HG02571 (cell line): ENCODE measurements around the gene SPRN.
"Not testable (repeated sequence)": the region's sequence is repeated elsewhere in the genome, so short reads cannot be mapped to it uniquely, and the experiment has no call there.

Experiments
- ATAC-seq: cut with Tn5 transposase; IDR thresholded peaks from one replicate; pipeline ENCODE4 v1.9.1; 2021; ENCODE audit warnings: mild to moderate bottlenecking, moderate library complexity; ENCODE audit not compliant: unreplicated experiment

Gene SPRN

DNA sequence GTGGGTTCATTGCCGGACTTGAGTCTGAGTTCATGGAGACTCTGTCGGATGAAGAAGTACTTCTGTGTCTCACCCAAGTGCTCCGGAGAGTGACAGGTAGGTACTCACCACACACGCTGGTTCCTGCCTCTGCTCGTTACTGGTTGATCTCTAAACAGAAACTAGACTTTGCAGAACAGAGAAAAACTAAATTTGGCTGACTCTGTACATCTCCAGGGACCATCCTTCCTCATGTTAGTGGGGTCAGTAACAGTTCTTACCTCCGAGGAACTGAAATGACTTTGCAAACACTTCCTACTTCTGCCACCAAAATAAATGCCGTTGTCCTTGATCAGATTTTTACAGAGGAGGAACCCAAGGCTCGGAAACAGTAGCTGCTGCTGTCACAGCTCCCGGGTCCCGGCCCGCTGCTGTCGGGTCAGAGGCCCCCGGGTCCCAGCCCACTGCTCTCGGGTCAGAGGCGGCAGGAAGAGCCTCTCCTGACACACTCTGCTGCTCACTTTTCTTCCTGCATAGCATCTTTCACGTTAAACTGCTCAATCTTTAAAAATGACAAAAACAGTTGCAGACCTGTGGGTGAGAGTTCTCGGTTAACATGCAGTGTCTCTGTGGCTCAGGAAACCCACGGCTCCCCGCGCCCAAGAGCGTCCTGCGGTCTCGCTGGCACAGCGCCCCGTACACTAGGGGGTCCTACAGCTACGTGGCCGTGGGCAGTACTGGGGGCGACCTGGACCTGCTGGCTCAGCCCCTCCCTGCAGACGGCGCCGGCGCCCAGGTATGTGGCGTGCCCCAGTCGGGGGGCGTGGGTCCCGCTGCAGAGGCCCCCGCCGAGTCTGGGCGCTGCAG, 35.2 kb downstream of the SPRN start:
- ATAC-seq, result peak; percentile 80

DNA sequence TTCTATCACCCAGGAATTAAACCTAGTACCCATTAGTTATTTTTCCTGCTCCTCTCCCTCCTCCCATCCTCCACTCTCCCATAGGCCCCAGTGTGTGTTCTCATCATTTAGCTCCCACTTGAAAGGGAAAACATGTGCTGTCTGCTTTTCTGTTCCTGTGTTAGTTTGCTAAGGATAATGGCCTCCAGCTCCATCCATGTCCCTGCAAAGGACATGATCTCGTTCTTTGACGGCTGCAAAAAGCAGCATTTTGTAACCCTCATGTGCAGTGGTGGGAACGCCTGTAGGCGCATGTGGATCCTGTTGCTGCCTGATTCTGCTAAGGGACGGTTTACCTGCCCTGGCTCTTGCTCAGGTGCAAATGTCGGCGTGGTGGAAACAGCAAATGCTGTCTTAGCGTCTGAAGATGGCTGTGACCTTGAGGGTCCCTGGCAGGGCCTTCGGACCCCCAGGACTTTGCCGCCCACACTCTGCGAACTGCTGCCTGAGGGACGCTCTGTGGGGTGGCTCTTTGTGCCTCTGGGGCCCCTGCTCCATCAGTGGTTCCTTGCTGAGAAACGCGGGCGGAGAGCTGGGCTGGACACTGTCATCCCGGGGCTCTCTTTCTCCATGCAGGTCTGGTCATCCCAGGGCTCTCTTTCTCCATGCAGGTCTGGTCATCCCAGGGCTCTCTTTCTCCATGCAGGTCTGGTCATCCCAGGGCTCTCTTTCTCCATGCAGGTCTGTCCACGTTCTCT, 36.0 kb downstream of the SPRN start:
- ATAC-seq, result peak; percentile 9

DNA sequence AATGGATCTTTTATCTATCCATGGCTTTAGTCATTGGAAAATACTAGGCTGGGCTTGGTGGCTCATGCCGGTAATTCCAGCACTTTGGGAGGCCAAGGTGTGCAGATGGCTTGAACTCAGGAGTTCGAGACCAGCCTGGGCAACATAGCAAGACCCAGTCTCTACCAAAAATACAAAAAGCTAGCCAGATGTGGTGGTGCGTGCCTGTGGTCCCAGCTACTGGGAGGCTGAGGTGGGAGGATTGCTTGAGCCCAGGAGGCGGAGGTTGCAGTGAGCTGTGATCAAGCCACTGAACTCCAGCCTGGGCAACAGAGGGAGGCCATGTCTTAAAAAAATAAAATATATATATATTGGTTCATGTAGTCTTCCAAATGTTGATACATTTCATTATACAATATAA, 37.5 kb downstream of the SPRN start:
- ATAC-seq, result not testable (repeated sequence)

DNA sequence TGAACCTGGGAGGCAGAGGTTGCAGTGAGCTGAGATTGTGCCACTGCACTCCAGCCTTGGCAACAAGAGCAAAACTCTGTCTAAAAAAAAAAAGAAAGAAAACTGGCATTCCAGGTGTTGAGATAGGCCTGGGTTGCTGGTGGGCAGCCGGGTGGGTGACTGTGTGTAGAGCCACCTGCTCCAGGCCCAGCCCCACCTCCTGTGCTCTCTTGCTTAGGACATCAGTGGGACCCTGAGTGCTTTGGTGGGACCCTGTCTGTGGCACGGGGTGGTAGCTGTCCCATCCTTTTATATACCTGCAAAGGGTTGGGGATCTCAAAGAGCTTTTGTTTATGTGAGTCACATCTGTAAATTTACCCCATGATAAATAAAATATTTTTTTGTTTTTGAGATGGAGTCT, 39.2 kb downstream of the SPRN start:
- ATAC-seq, result no peak

DNA sequence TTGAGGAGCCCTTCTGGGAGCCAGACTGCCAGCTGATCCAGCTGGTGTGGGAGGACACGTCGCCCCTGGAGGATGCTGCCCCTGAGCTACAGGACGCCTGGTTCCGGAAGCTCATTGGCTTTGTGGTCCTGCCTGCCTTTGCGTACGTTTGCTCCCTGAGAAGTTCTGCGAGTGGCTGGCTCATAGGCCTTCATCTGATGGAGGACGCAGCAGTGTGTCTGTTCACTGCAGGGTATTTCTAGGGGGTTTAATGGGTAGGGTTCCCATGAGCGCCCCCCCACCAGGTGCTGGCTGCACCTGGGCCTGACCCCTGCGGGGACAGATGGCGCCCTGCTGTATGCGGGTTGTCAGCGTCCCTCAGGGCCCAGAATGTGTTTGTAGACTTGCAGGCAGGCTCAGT, 40.4 kb downstream of the SPRN start:
- no peak for ATAC-seq

DNA sequence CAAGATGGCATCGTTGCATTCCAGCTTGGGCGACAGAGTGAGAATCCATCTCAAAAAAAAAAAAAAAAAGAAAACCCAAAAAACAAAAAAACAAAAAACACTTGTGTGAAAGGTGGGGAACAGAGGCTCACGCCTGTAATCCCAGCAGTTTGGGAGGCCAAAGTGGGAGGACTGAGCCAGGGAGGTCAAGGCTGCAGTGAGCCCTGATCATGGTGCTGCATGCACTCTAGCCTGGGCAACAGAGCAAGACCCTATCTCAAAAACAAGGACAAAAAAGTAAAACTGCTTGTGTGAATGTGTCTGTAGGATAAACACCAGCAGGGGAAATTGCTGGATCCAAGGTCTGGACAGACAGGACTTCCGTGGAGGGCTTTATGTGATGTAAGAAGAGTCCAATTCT, 40.9 kb downstream of the SPRN start:
- no peak for ATAC-seq

DNA sequence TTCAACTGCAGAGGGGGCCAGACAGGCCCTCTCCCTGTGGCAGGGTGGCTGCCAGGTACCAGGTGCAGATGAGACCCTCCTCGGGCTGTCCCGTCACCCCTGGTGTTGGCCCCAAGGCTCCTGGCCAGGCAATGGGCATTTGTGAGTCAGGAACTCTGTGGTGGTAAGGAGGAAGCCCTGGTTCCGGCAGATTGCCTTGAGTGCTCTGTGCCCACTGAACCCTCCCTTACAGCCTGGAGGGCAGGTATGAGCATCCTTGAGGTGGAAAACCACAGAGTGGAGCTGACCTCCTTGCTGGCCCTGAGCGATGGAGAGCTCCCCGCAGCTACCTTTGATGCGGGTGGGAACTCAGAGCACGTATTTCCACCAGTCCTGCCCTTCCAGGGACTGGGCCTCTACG, 43.4 kb downstream of the SPRN start:
- ATAC-seq, result no peak

DNA sequence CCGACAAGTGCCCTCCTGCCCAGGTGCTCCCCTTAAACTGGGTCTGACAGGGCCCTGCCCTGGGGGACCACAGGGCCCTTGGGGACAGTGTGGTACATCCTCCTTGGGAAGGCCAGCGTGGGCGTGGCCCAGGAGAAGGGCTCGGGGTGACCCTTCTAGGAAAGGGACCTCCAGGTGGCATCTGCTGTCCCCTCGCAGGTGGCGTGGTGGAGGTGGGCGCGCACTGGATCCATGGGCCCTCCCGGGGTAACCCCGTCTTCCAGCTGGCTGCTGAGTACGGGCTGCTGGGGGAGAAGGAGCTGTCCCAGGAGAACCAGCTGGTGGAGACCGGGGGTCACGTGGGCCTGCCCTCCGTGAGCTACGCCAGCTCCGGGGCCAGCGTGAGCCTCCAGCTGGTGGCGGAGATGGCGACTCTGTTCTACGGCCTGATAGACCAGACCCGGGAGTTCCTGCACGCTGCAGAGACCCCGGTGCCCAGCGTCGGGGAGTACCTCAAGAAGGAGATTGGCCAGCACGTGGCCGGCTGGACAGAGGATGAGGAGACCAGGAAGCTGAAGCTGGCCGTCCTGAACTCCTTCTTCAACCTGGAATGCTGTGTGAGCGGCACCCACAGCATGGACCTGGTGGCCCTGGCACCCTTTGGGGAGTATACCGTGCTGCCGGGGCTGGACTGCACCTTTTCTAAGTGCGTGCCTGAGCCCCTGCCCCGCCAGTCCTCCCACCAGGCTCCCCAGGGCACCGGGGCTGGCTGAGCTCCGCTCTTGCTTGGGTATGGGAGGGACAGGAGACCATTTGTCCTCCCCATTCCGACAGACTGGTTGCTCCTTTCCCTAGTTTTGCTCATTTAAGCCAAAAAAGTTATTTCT, 44.4 kb downstream of the SPRN start:
- no peak for ATAC-seq

DNA sequence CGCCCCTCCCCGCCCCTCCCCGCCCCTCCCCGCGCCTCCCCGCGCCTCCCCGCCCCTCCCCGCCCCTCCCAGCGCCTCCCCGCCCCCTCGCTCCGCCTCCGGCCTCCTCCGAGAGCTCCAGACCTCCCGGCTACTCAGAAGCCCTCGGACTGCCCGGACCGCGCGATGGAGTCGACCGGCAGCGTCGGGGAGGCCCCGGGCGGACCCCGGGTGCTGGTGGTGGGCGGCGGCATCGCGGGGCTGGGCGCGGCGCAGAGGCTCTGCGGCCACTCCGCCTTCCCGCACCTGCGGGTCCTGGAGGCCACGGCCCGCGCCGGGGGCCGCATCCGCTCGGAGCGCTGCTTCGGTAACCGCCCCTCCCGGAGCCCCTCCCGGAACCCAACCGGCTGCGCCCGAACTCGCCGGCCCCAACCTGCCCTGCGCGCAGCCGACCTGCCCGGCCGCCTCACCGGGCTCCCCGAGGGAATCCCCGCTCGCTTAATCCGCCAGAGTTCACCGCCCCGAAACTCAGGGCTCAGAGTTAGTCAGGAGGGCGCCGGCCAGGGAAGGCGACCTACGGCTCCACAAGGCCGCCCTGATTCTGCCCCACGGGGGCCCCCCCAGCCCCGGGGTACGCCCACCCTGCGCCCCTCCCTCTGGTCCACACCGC, 45.1 kb downstream of the SPRN start, which contains the start of gene PAOX:
Gene PAOX, plus strand, starts transcription at position 111 of the 649 bp plus-strand sequence. Its CDS starts 55 bp downstream, at position 166.
- no peak for ATAC-seq

DNA sequence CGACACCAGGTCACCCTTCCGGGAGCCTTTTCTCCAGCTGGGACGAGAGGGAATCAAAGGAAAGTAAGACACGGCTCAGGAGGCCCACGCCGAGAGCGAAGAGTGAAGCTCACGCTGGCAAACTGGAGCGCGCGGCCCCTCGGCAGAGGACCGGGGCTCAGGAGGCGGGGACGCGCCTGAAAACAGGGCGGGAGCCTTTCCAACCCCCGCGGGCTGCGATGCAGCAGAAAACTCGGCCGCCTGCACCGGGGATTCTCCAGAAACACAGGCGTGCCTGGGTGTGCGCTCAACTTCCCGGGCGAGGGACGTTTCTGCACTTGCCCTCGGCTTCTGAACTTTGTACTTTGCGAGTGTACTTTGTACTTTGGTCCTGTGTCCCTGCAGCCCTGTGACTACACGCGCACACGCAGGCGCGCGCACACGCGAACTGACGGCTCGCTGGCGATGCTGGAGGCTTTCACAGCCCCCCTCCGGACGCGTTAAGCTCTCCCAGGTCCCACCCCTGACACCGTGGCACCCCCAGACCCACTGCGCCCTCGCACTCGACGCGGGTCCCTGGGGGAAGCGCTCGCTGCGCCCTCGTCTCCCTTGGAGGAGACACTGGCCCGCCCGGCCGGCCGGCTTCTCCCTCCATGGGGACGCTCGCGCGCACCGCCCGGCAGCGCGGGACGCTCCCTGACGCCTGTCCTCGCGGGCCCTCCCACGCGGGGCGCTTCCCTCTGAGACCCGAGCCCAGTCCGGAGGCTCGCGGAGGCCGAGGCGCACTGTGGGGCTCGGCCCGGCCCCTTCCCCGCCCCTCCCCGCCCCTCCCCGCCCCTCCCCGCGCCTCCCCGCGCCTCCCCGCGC, 46.0 kb downstream of the SPRN start:
- peak; percentile 34 for ATAC-seq

DNA sequence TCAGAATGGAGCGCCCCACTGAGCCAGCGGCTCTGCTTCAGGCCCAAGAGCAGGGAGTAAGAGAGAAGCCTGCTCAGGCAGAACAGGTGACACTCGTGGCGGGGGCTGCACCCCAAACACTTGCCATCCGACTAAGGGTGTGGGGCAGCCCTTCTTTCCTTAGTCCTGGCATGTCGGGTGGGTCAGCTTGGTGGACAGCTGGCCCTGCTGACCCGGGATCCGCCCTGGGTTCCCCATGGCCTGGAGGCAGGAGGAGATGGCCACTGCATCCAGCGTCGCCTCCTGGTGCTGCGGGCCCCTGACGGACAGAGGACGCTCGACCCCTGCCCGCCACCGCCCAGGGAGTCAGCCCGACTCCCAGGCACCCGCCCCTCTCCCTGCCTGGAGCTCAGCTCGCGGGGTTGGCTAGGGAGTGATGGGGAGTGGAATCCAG, 46.6 kb downstream of the SPRN start:
- ATAC-seq, result no peak

DNA sequence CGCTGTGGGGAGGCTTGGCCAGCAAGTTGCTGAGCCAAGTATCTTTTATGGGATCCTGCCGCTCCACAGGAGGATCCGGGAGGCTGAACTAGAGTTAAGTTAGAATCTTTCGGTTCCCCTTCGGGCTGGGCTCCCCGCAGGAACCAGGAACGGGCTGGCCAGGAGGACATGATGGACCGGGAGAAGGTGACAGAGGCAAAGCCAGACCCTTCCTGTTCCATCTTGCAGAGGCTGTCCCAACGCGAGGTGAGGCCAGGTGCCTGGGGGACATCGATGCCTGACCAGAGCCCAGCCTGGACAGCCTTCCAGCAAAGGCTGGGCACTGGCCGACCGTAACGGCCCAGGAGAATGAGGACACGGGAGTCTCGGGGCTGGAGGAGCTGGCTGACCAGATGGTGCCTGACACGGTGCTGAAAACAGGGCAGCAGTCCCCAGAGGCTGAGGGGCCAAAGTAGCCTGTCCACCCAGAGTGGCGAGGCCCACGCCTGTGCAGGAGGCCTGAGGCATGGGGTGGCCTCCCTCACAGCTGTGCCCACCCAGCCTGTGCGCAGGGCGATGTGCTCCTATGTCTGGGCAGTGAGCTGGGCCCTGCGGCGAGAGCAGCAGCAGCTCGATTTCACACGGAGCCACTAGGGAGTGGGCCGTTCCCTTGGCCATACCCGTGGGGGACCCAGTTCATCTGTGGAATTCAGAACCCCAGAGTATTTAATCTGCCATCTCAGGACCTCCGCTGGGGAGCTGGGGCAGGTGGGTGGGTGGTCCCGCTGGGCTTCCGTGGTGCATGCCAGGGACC, 47.2 kb downstream of the SPRN start:
- ATAC-seq, result no peak

DNA sequence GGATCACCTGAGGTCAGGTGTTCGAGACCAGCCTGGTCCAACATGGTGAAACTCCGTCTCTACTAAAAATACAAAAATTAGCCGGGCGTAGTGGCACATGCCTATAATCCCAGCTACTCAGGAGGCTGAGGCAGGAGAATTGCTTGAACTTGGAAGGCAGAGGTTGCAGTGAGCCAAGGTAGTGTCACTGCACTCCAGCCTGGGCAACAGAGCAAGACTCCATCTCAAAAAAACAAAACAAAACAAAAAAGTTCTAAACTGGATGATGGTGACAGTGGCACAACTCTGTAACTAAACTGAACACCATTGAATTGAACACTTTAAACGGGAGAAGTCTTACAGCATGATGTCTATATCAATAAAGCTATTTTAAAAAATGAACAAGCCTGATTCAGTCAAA, 48.2 kb downstream of the SPRN start:
- not testable (repeated sequence) for ATAC-seq

DNA sequence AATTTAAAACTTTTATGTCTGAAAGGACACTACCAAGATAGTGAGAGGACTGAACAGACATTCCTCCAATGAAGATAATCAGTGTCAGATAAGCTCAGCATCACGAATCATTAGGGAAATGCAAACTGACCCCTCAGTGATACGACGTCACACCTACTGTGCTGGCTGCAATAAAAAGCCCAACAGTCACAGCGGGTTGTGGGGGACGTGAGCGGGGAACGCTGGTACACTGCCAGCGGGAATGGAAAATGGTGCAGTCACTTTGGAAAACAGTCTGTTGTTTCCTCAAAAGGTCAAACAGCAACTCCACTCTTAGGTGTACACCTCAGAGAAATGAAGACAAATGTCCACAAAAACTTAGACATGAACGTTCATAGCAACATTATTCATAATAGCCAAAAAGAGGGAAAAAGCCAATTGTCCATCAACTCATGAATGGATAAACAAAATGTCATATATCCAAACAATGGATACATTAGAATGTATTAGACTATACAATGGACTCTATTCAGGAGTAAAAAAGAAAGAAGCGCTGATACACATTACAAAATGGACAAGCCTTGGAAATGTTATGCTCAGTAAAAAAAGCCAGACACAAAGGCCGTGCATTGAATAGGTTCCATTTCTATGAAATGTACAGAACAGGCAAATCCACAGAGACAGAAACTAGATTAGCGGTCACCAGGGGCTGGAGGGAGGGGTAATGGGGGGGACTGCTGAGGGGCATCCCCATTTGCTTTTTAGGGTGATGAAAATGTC, 48.9 kb downstream of the SPRN start:
- ATAC-seq, result no peak

DNA sequence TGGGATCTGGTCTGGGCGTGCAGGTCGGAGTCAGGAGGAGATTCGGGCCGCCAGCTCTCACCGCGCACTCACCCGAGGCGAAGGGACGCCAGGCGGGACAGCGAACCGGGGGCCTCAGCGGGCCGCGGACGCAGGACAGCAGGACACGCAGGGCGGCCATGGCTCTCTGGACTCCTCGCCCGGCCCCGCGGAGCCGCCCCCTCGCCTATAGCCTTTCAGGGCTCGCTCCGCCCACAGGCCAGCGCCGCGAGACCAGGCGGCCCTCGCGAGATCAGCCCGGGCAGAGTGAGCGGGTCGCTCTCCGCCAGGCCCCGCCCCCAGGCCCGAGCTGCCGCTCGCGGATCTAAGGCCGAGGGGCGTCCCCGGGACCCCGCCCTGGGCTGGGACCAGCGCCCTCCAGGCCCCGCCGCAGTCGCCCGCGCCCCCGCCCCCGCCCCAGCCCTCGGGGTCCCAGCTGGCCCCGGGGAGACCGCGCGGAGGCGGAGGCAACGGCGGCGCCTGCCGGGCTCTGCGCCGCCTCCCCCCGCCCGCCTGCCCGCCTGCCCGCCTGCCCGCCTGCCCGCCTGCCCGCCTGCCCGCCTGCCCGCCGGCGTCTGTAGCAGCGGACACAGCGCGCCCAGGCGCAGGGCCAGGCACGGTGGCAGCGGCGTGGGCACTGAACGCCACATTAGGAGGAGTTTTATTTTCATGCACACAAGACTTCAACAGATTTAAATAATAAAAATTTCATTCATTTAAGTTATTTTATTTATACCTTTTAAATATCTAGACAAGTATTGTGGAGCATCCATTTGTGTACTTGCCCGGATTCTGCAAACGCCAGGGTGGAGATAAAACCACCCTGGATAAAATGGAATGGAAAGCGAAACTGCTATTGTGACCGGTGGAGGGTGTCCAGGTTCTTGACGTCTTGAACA, 51.0 kb downstream of the SPRN start, which contains the start of gene ECHS1:
Gene ECHS1, minus strand, starts transcription at position 181 of the 917 bp plus-strand sequence. Its CDS starts 21 bp downstream, at position 160.
- ATAC-seq, result peak; percentile 81

DNA sequence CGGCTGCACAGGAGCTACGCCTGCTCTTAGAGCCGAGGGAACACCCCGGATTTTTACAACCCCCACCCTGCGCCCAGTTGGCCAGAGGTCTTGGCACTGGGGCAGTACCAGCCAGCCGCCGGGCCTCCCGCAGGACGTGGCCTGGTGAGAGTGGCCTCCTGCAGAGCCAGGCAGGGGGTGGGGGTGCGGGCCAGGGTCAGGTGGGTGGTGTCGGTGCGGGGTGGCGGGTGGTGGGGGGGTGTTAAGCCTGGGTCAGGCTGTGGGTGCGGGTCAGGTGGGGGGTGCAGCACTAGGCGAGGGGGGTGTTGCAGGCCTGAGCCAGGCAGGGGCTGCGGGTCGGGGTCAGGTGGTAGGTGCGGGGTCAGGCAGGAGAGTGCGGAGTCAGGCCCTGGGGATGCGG, 51.9 kb downstream of the SPRN start:
- ATAC-seq, result no peak
